Liver (tissue), 9 donors: Measurements from ENCODE around the gene WWOX. TPM values are rescaled to one million over a fixed set of nuclear protein-coding genes. Genes with fewer than 3 reads are reported as not detected.

Experiments
- DNase-seq: peaks from one replicate; pipeline ENCODE4 v3.0.0-alpha.2; 2017; ENCODE audit warnings: low spot score
- H3K27ac ChIP-seq, 2 donors: one replicate each; pipeline ENCODE4 v1.7.0; 2013; ENCODE audit warnings: inconsistent platforms in 2 of 2, low read length in 2 of 2, control low read depth in 1 of 2, low read depth in 1 of 2, mild to moderate bottlenecking in 1 of 2
- H3K27me3 ChIP-seq, 4 donors: one replicate each; pipeline versions ENCODE4 v1.6.1 to v1.7.0; 2013; ENCODE audit warnings: low read length in 3 of 4, inconsistent platforms in 1 of 4, mild to moderate bottlenecking in 1 of 4, moderate library complexity in 1 of 4; ENCODE audit not compliant: control insufficient read depth in 4 of 4, insufficient read depth in 4 of 4
- H3K36me3 ChIP-seq, 4 donors: one replicate each; pipeline versions ENCODE4 v1.6.1 to v1.7.0; 2013; ENCODE audit warnings: low read length in 3 of 4, mild to moderate bottlenecking in 3 of 4, low read depth in 1 of 4, moderate library complexity in 1 of 4; ENCODE audit not compliant: control insufficient read depth in 4 of 4, insufficient read depth in 3 of 4
- H3K4me1 ChIP-seq, 4 donors: one replicate each; pipeline versions ENCODE4 v1.6.1 to v1.7.0; 2013; ENCODE audit warnings: low read length in 3 of 4, mild to moderate bottlenecking in 3 of 4, moderate library complexity in 1 of 4; ENCODE audit not compliant: control insufficient read depth in 4 of 4, insufficient read depth in 4 of 4
- H3K4me3 ChIP-seq, 3 donors: one replicate each; pipeline versions ENCODE4 v1.6.1 to v1.7.0; 2013; ENCODE audit warnings: low read length in 3 of 3, control low read depth in 1 of 3, low read depth in 1 of 3, mild to moderate bottlenecking in 1 of 3
- H3K9ac ChIP-seq, 2 donors: one replicate each; pipeline ENCODE4 v1.7.0; 2013; ENCODE audit warnings: low read length in 2 of 2, mild to moderate bottlenecking in 2 of 2, moderate library complexity in 2 of 2, control low read depth in 1 of 2, low read depth in 1 of 2
- H3K9me3 ChIP-seq, 4 donors: one replicate each; pipeline versions ENCODE4 v1.6.1 to v1.7.0; 2013; ENCODE audit warnings: low read length in 3 of 4; ENCODE audit not compliant: control insufficient read depth in 4 of 4
- EGR1 ChIP-seq, 2 donors: IDR thresholded peaks; 2 replicates each; pipeline ENCODE4 v1.6.1; 2016 to 2018; ENCODE audit warnings: antibody characterized with exemption in 2 of 2, low read depth in 2 of 2
- FOXA1 ChIP-seq: IDR thresholded peaks from 2 replicates; pipeline ENCODE4 v1.6.1; 2016; ENCODE audit warnings: antibody characterized with exemption
- FOXA2 ChIP-seq: IDR thresholded peaks from 2 replicates; pipeline ENCODE4 v1.6.1; 2016; ENCODE audit warnings: antibody characterized with exemption
- GABPA ChIP-seq, 2 donors: IDR thresholded peaks in 1 of 2; conservative IDR thresholded peaks in 1 of 2; 2 replicates each; pipeline ENCODE4 v1.6.1; 2016; ENCODE audit warnings: antibody characterized with exemption in 2 of 2, mild to moderate bottlenecking in 1 of 2, moderate library complexity in 1 of 2
- HNF4A ChIP-seq, 2 donors: conservative IDR thresholded peaks; 2 replicates each; pipeline ENCODE4 v1.6.1; 2016; ENCODE audit warnings: antibody characterized with exemption in 2 of 2, mild to moderate bottlenecking in 2 of 2
- HNF4G ChIP-seq: IDR thresholded peaks from 2 replicates; pipeline ENCODE4 v1.6.1; 2016; ENCODE audit warnings: antibody characterized with exemption
- JUND ChIP-seq, 2 donors: IDR thresholded peaks; 2 replicates each; pipeline ENCODE4 v1.6.1; 2016; ENCODE audit warnings: antibody characterized with exemption in 2 of 2
- NR2F2 ChIP-seq: IDR thresholded peaks from 2 replicates; pipeline ENCODE4 v1.6.1; 2016; ENCODE audit warnings: antibody characterized with exemption
- RAD21 ChIP-seq, 2 donors: IDR thresholded peaks; 2 replicates each; pipeline ENCODE4 v1.6.1; 2016; ENCODE audit warnings: antibody characterized with exemption in 2 of 2, mild to moderate bottlenecking in 2 of 2
- RXRA ChIP-seq, 2 donors: IDR thresholded peaks; 2 replicates each; pipeline ENCODE4 v1.6.1; 2017 to 2018; ENCODE audit warnings: antibody characterized with exemption in 2 of 2, mild to moderate bottlenecking in 1 of 2
- SP1 ChIP-seq: IDR thresholded peaks from 2 replicates; pipeline ENCODE4 v1.6.1; 2018; ENCODE audit warnings: antibody characterized with exemption, mild to moderate bottlenecking
- TAF1 ChIP-seq: conservative IDR thresholded peaks from 2 replicates; pipeline ENCODE4 v1.6.1; 2016; ENCODE audit warnings: antibody characterized with exemption, mild to moderate bottlenecking
- YY1 ChIP-seq: IDR thresholded peaks from 2 replicates; pipeline ENCODE4 v1.6.1; 2016; ENCODE audit warnings: antibody characterized with exemption, mild to moderate bottlenecking
- WGBS: extraction: QIAGEN DNeasy Blood & Tissue Kit; methylation state at CpG from one replicate; pipeline ENCODE4 v1.1.7; 2013; 5-methylcytosine and 5-hydroxymethylcytosine counted together
- polyA plus RNA-seq, 2 donors: library from polyadenylated mRNA; stranded (reverse) in 1 of 2; unstranded in 1 of 2; fragments of 200-250 nt in 1 of 2; fragments of >200 nt in 1 of 2; fragmentation: Nextera tagmentation in 1 of 2; extraction: Ambion mirVana in 1 of 2; gene quantifications; one replicate each; pipeline versions ENCODE4 v1.2.1 to v1.2.3, GENCODE V29; 2013 to 2015
- total RNA-seq, 2 donors: library from RNA; depleted of rRNA; stranded (reverse); fragments of >200 nt; gene quantifications; one replicate each; pipeline ENCODE4 v1.2.3, GENCODE V29; 2014
- TF ChIP-seq, protein P1 (sequence below): fragments of 150-350 bp; IDR thresholded peaks from 2 replicates; pipeline ENCODE4 v1.5.1; 2017; ENCODE audit warnings: improper control_type of control experiment, low read depth, low read length; ENCODE audit not compliant: missing input control
- TF ChIP-seq, protein P2 (sequence below): IDR thresholded peaks from 2 replicates; pipeline ENCODE4 v1.6.1; 2016; ENCODE audit warnings: antibody characterized with exemption
- TF ChIP-seq, protein P3 (sequence below): IDR thresholded peaks from 2 replicates; pipeline ENCODE4 v1.6.1; 2016; ENCODE audit warnings: antibody characterized with exemption
- TF ChIP-seq, protein P4 (sequence below): IDR thresholded peaks from 2 replicates; pipeline ENCODE4 v1.6.1; 2016; ENCODE audit warnings: antibody characterized with exemption
- TF ChIP-seq, protein P5 (sequence below): IDR thresholded peaks from 2 replicates; pipeline ENCODE4 v1.6.1; 2016; ENCODE audit warnings: antibody characterized with exemption, mild to moderate bottlenecking
- donor health status: healthy.
- donor health status: healthy.
- donor health status: healthy.
- donor health status: healthy.
- donor health status: healthy.

The WWOX gene
- total and polyA plus RNA-seq, 4 donors = 9.8 to 46.0 (median 15.3) TPM

DNA sequence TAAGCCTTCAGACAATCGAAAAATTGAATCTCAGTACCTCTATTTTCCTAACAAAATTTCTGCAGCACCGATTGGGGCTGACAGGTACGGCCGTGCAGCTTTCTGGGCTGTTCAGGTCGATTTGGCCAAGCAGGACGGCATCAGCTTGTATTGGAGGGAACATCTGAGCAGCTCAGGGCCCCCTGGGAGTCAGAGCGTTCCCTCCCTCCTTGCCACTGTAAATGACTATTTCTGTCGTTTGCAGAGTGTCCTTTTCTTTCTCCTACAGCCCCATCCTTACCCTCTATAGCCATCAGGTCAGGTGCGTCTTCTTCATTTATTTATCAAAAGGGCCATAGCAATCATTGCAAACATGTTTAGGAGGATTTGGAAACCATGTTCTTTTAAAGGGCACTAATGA is 731.1 kb downstream of the WWOX start:
- WGBS = 92% methylated on average over 9 of the region's 9 CpGs

DNA sequence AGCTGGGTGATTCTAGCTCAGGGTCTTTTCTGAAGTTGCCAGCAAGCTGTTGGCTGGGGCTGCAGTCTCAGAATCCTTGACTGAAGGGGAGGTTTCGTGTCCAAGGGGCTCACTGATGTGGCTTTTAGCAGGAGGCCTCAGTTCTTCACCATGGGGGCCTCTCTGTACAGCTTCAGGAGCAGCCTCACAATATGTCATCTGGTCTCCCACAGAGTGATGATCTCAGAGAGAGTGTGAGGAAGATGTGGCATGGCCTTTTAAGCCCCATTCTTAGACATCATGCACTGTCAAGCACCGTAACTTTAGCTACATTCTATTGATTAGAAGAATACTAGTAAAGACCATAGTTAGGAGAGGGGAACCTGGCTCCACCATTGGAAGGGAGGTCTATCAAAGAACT is 732.6 kb downstream of the WWOX start:
- no peak overlapping the region for H3K27ac ChIP-seq
- no peaks in the 10 kb centered on the region for H3K36me3 ChIP-seq
- H3K27me3 ChIP-seq = no peaks in the 10 kb centered on the region
- no peak overlapping the region for H3K9ac ChIP-seq
- H3K4me1 ChIP-seq = no peaks in the 10 kb centered on the region
- no peak for DNase-seq
- H3K4me3 ChIP-seq = no peak overlapping the region
- 96% methylated on average over 2 of the region's 2 CpGs for WGBS
- H3K9me3 ChIP-seq = no peaks in the 10 kb centered on the region
- TF ChIP-seq RAD21 (IDR thresholded peaks at IDR 0.05) (no peak), HNF4G (no peak), JUND (IDR thresholded peaks at IDR 0.05) (no peak), RXRA (IDR thresholded peaks at IDR 0.05) (no peak), GABPA (IDR thresholded peaks at IDR 0.05 in 1 of 2, conservative IDR thresholded peaks at IDR 0.05 in 1 of 2) (no peak)
- TF ChIP-seq, protein P1, sequence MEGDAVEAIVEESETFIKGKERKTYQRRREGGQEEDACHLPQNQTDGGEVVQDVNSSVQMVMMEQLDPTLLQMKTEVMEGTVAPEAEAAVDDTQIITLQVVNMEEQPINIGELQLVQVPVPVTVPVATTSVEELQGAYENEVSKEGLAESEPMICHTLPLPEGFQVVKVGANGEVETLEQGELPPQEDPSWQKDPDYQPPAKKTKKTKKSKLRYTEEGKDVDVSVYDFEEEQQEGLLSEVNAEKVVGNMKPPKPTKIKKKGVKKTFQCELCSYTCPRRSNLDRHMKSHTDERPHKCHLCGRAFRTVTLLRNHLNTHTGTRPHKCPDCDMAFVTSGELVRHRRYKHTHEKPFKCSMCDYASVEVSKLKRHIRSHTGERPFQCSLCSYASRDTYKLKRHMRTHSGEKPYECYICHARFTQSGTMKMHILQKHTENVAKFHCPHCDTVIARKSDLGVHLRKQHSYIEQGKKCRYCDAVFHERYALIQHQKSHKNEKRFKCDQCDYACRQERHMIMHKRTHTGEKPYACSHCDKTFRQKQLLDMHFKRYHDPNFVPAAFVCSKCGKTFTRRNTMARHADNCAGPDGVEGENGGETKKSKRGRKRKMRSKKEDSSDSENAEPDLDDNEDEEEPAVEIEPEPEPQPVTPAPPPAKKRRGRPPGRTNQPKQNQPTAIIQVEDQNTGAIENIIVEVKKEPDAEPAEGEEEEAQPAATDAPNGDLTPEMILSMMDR = no peak

More for the DNA sequence above, 731.1 kb downstream of the WWOX start:
- H3K27ac ChIP-seq = no peak overlapping the region
- H3K9ac ChIP-seq = no peak overlapping the region
- TF ChIP-seq, protein P2, sequence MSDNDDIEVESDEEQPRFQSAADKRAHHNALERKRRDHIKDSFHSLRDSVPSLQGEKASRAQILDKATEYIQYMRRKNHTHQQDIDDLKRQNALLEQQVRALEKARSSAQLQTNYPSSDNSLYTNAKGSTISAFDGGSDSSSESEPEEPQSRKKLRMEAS = no peak
- no peak for TF ChIP-seq RAD21 (IDR thresholded peaks at IDR 0.05)
- TF ChIP-seq GABPA (IDR thresholded peaks at IDR 0.05 in 1 of 2, conservative IDR thresholded peaks at IDR 0.05 in 1 of 2) = no peak
- no peak for TF ChIP-seq FOXA1
- TF ChIP-seq RXRA (IDR thresholded peaks at IDR 0.05) = no peak
- TF ChIP-seq NR2F2 = no peak
- TF ChIP-seq, protein P3, sequence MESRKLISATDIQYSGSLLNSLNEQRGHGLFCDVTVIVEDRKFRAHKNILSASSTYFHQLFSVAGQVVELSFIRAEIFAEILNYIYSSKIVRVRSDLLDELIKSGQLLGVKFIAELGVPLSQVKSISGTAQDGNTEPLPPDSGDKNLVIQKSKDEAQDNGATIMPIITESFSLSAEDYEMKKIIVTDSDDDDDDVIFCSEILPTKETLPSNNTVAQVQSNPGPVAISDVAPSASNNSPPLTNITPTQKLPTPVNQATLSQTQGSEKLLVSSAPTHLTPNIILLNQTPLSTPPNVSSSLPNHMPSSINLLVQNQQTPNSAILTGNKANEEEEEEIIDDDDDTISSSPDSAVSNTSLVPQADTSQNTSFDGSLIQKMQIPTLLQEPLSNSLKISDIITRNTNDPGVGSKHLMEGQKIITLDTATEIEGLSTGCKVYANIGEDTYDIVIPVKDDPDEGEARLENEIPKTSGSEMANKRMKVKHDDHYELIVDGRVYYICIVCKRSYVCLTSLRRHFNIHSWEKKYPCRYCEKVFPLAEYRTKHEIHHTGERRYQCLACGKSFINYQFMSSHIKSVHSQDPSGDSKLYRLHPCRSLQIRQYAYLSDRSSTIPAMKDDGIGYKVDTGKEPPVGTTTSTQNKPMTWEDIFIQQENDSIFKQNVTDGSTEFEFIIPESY = no peak
- TF ChIP-seq YY1 = no peak
- no peak for TF ChIP-seq JUND (IDR thresholded peaks at IDR 0.05)
- TF ChIP-seq, protein P4, sequence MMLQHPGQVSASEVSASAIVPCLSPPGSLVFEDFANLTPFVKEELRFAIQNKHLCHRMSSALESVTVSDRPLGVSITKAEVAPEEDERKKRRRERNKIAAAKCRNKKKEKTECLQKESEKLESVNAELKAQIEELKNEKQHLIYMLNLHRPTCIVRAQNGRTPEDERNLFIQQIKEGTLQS = no peak
- TF ChIP-seq, protein P5, sequence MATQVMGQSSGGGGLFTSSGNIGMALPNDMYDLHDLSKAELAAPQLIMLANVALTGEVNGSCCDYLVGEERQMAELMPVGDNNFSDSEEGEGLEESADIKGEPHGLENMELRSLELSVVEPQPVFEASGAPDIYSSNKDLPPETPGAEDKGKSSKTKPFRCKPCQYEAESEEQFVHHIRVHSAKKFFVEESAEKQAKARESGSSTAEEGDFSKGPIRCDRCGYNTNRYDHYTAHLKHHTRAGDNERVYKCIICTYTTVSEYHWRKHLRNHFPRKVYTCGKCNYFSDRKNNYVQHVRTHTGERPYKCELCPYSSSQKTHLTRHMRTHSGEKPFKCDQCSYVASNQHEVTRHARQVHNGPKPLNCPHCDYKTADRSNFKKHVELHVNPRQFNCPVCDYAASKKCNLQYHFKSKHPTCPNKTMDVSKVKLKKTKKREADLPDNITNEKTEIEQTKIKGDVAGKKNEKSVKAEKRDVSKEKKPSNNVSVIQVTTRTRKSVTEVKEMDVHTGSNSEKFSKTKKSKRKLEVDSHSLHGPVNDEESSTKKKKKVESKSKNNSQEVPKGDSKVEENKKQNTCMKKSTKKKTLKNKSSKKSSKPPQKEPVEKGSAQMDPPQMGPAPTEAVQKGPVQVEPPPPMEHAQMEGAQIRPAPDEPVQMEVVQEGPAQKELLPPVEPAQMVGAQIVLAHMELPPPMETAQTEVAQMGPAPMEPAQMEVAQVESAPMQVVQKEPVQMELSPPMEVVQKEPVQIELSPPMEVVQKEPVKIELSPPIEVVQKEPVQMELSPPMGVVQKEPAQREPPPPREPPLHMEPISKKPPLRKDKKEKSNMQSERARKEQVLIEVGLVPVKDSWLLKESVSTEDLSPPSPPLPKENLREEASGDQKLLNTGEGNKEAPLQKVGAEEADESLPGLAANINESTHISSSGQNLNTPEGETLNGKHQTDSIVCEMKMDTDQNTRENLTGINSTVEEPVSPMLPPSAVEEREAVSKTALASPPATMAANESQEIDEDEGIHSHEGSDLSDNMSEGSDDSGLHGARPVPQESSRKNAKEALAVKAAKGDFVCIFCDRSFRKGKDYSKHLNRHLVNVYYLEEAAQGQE = no peak
- no peak for TF ChIP-seq SP1
- no peak for TF ChIP-seq FOXA2
- TF ChIP-seq, protein P1 = no peak
- TF ChIP-seq EGR1 (IDR thresholded peaks at IDR 0.05; ENCODE audit: low read depth in 2 of 2) = no peak
- no peak for TF ChIP-seq HNF4G
- TF ChIP-seq TAF1 = no peak
- no peak for TF ChIP-seq HNF4A (conservative IDR thresholded peaks at IDR 0.05)
- no peaks in the 10 kb centered on the region for H3K4me1 ChIP-seq
- H3K36me3 ChIP-seq = no peaks in the 10 kb centered on the region
- no peak for DNase-seq
- H3K27me3 ChIP-seq = no peaks in the 10 kb centered on the region
- no peak overlapping the region for H3K4me3 ChIP-seq
- H3K9me3 ChIP-seq = no peaks in the 10 kb centered on the region
